ENCODE data around the gene IHH. TPM values are rescaled to one million over a fixed set of nuclear protein-coding genes. Genes with fewer than 3 reads are reported as not detected.

IHH gene
- polyA plus RNA-seq, 10 donors: 0.13 to 0.16 TPM; not detected in 8

DNA sequence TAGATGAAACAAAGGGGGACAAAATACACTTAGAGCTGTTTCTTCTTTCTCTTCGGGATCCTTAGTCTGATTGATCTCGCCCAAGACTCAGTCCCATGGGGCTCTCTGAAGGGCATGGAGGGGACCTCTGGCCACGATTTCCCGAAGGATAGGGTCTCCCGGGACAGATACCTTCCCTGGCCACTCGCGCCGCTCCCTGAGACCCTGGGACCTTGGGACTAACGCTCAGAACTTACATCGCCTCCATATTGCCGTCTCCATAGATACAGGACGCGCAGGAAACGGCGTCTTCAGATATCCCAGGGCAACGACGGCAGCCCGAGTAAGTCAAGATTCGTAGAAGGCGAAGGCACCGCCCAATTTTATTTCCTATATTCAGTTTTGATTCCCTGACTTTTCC is 19.5 kb downstream of the IHH start, which contains the start of gene CFAP65:
Gene CFAP65, minus strand, starts transcription at position 265 of the 400 bp plus-strand sequence. CDS start 2,468 bp downstream, outside the sequence.
- peak in 2 of 3 donors; percentile 14 to 23 for DNase-seq

DNA sequence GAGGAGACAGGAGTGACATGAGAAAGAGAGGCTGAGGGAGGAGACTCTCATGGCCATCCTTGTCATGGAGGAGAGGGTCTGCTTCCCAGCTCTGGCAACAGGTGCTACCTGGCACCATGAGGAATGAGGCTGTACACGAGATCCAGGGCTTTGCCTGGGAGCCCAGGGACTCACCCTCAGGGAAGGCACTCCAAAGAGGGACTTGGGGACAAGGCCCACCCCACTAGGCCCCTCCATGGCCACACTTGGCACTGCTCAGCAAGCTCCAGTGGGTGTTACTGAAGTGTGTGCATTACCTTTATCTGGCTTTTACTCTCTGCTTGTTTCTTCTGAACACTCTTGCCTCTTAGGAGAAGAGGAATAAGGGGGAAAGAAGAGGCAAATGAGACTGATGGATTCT is 22.1 kb downstream of the IHH start:
- DNase-seq: no peak

DNA sequence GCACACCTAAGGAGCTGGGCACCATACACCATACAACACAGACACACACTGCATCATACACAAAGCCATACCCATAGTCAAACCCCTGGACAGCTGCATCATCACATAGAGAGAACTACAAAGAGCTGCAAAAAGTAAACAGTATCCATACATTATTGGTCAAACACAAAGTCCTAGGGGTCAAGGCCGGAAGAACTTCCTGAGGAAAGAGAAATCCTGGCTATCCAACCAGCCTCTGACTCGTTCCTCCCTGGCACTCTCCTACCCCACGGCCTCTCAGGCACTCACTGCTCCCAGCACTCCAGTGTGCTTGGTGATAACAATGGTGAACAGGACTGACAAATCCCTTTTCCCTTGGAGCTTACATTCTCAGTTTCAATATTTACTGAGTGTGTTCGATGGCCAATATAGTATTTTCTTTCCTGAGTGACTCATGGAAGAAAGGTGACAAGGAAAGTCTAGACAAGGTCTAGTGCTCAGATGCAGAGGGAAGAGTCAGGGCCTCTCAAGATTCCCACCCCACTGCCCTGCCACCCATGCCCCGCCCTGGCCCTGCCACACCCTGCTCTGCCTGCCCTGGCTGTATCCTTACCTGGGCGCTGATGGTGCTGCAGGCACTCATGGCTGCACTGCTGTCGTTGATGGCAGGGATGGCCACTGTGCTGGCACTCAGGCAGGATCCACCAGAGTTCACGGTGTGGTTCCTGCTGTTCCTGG is 22.8 kb downstream of the IHH start:
- no peak for DNase-seq

DNA sequence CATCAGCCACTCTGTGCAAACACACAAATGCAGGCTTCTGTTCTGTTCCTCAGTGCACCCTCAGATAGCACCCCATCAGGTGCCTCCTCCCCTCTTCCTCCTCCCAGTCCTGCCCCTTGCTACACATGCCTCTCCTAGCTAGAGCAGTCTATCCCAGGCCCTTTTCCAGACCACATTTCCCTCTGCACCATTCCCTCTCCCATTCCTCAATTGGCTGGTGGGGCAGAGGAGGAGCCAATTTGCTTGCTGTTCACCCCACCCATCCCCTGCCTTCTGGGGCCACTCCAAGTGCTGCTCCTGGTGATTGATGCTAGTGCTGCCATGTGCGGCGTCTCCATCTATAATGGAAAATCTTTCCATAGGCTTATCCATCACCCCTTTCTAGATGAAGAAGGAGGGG is 24.8 kb downstream of the IHH start:
- no peak for DNase-seq

DNA sequence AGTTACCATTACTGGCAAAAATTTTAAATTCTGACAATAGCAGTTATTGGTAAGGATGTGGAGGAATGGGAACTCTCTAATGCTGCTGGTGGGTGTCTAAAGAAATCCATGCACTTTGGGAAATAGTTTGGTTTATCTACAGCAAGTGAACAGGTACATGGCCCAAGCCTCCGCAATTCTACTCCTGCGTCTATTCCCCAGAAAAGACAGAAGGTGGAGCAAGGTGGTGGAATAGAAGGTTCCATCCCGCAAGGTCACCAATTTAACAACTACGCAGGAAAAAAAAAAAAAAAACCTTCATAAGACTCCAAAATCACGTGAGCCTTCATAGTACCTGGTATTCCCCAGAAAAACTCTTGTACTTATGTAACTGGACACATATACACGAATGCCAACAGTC is 25.9 kb downstream of the IHH start:
- no peak for DNase-seq

DNA sequence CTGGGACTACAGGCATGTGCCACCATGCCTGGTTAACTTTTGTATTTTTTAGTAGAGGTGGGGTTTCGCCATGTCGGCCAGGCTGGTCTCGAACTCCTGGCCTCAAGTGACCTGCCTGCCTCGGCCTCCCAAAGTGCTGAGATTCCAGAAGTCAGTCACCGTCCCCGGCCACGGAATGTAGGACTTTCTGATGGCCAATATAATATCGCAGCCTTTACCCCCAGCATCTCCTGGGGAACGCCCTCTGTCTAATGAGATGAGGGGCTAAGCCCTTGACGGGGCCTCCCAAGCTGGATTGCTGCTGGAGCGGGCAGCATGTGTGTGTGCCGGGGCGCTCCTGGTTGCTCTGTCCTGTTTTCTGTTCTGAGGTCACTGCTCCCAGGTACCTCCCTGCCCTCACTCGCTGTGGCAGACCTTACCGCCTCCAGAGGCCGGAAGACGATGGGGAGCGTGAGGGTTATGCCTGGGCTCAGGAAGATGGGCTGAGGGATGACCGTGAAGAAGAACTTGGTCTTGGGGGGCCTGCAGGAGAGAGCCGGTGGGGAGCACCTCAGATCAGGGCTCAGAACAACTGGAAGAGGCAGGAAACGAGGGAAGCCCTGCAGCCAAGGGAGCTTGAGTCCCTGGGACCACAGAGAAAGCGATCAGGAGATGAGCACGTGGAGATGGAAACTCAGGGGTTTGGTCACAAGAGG is 28.5 kb downstream of the IHH start:
- DNase-seq: no peak

DNA sequence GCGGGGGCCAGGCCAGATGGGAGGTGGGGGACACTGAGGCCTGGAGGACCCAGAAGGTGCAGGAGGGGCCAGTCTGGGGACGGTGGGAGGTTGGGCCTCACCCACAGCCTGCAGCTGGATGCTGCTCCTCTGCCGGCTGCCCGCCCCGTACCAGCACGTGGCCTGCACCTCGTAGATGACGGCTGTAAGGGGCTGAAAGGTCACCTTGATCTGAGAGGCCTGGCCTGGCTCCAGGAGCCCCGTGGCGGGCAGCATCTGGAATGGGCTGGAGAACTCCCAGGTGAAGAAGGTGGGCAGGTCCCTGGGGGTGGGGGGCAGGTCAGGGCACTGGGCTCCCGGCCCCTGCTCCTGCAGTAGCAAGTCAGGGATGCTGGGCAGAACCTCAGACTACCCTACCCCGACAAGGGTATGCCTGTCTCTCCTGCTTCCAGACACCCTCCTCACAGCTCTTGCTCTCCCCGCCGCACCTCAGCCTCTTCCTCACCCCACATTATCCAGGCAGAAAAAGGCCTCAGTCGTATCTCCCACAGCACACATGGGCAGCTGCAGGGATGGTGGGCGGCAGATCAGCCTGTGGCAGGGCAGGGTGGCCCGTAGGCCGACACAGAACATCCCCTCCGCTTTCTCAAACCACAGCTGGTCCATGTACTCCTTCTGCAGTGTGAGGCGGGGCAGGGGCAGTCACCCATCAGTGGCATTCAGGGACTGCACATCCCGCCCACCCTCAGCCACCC is 29.5 kb downstream of the IHH start:
- DNase-seq: no peak

DNA sequence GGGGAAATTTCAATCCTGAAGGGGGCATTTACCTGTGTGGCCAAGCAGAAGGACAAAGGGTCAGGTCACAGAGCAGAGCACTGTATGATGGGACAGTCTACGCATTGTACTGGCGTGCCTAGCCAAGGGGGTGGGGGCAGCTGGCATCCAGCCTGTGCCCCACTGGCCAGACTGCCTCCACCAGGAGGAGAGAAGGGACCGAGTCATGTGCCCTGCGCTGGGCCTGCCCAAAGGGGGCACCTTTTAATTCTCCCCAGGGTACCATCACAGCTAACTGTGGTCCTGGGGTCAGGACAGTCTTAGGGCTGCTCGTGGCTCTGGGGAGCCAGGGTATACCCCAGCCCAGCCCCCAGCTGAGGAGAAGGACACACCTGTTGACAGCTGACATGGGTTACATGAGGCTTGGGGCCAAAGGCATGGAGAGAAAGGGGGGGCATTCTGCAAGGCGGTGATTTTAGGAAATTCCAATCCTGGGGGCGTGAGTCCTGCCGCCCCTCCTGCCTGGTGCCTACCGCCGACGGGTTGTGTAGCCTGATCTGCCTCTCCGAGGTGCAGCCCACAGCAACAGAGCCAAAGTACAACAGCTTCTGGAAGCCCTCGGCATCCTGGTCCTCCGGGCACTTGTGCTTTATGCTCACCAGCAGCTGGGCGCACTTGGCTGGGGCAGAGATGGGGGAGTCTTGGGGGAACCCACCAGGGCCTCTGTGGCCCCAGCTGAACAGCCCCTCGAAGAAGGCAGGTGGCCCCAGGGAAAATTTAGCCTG is 30.4 kb downstream of the IHH start:
- no peak for DNase-seq

DNA sequence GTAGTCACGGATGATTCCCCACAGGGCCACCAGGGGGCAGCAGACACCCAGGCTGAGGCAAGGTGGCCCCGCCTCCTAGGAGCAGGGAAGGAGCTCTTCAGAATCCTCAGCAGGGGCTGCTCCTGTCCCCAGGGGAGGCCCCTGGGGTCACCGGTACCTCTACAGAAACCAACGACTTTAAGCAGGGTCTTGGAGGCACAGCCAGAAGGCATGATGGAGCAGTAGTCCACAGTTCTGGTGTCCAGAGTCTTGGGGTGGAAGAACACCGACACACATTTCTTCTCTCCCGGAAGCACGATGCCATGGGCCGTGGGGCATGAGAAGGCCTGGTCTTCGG is 30.9 kb downstream of the IHH start:
- peak; percentile 51 to 76 (median 73) for DNase-seq

DNA sequence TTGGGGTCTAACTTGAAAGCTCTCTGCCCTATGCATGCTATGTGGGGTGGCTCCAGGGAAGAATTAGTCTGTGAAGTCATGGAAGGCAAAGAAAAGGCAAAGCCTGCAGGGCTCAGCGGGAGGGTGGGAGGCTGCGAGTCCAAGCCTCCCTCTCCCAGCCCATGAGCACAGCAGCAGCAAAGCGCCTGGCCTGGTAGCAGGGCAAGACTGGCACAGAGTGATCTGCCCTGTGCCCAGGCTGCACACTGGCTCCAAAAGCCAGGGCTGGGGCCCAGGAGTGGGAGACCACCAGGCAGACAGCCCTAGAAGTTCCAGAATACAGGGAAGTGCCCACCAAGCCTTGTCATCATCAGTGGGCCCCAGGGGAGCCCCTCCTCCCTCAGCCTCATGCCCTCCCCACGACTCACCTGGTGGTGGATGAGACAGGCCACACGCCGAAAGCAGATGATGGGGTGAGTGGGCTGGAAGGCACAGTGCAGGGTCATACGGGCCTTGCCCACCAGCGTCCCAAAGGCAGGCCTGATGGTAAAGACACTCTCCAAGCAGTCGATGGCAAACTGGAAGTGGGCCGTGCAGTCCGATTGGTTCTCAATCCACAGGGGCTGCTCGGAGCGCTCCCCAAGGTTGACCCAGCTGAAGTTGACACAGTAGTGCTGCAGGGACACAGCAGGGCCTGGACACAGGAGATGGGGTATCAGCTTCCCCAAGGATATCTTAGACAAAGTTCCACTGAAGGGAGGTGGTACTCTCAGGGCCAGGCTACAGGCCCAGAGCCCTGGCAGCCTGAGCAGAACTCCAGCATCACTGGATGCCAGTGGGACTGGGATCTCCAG is 31.5 kb downstream of the IHH start:
- no peak for DNase-seq

DNA sequence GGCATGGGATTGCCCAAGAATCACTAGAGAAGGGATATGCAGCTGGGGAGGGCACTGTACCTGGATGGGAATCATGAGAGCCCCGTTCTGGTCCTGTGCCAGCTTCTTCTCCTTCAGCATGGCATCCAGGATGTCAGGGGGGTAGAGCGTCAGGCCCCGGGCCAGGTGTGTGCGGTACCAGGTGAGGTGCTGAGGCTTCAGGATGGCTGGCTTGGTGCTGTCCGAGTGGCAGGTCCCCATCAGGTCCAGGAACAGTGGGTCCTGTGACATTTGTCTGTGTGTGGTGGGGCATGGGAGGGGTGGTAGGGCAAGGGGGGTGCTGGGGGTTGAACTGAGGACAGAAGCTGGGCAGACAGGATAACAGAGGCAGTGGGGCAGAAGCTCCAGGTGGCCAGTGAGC is 32.6 kb downstream of the IHH start:
- no peak for DNase-seq

DNA sequence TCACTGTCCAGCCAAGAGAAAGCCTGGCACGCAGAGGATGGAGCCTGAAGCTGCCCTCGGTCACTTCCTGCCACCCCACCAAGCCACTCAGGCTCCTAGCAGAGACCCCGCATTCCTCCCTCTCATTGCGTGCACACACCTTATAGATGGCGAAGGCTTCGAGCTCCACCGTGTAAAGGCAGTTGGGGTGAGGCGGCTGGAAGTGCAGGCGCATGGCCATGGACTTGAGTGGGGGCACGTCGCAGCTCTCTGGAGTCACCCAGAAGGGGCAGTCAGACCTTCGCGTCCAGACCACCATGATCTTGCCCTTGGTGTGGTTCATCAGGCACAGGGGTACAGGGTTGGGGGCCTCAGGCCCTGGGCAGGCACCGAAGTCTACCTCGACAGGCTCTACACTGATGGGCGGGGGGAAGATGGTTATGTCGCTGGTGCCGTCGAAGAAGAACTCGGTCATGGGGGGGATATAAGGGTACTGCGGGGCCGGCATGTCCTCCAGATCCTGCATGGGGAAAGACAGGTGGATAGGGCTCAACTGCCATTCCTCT is 33.1 kb downstream of the IHH start:
- DNase-seq: no peak

DNA sequence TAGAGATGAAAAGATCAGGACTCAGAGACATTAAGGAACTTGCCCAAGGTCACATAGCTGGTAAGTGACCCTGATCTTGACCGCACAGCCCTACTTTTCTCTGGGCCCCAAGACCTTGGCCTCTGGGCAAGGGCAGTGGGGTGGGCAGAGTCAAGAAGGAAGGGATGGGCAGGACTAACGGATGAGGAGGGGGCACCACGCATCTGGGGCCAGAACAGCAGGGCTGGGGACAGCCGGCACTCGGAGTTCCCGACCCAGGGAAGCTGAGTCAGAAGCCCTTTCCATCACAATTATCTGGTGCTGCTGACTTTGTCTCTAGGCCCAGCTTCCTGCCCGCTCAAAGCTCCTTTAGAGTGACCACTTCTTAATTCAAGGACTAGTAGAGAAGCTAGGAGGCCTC is 33.8 kb downstream of the IHH start:
- DNase-seq: no peak

DNA sequence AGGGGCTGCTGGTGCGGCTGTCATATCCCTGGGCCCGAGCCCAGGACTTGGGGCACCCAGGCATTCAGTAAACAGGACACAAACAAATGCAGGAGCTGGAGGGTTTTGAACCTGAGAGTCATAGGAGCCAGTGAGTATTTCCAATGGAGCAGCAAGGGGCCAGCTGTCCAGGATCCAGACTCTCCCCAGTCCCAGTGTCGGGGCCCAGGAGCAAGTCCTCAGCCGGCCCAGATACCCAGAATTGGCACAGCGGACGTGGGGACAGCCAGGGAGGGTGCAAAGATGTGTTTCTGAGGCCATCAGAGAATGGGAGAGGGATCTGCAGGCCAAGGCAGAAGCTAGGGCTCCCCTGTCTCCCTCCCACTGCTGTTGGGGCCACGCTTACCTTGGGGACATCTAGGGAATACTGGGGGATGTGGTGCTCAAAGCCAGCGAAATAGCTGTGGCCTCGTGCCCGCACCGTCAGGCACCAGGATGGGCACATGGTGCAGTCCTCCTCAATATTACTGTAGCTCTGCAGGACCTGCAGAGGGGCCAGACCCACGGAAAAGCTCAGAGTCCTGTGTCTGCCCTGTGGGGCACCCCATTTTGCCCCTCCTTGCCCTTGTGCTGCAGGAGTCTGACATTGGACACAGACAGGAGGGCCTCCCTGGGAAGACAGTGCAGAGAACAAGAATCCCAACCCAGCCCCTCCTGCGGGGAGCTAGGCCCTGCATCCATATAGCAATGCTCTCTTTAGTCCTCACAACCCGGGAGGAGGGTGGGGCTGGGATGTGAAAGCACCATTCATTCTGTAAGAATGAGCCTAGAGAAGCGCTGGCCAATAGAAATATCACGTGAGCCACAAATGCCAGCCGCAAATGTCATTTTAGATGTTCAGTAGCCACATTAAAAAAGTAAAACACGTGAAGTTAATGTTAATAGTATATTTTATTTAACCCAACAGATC is 34.8 kb downstream of the IHH start:
- DNase-seq: no peak

DNA sequence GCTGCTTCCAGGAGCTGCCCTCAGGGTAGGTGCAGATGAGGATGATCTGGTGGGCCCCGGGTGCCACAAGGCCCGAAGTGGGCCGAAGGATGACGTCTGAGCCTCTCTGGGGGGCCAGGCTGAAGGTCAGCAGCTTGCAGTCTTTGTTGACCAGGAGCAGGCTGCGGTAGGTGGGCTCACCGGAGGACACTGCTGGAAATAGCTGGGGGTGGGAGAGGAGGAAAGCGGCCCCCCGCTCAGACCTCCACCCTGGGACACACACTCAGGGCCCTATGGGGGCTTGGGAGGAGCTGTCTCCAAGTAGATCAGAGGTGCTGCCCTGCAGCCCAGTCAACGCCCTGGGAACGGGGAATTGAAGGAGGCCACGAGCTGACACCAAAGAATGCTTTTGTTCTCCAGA is 36.7 kb downstream of the IHH start:
- no peak for DNase-seq

DNA sequence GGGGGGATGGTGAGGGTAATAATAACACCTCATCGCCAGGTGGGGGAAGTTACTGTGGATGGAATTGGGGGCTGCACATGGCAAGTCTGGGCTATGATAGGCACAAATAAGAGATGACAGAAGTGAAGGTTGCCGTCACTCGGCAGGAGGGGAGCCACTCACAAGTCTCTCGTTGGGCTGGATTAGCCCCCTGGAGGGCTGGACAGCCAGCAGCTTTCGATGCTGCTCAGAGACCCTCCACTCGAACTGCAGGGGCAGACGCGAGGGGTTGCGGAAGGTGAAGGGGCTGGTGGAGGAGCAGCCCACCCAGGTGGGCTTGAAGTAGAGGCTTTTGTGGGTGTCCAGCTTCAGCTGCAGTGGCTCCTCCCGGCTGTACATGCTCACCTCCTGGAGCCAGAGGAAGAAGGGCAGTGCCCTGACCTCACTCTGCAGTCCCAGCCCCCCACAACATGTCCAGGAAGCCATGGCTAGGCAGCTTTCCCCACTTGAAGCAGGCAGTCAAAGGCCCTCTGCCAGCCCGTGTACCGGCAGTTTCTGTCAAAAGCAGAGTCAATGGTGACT is 37.6 kb downstream of the IHH start:
- DNase-seq: no peak

DNA sequence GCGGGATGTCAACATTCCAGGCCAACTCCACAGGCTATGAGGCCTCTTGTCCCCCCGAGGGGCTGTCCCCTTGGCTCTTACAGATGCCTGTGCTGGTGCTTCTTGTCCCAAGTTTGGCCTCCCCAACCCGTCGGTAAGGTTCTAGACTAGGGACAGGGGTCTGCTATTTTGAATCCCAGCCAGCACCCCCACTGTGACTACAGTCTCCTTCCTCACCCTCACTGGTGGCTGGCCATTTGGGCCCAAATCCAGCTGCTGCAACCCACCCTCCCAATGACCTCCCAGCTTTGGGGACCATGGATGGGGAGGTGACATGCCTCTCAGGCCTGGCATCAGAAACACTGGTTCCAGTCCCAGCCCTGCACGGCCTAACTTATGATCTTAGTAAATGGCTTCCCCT is 38.1 kb downstream of the IHH start:
- no peak for DNase-seq

DNA sequence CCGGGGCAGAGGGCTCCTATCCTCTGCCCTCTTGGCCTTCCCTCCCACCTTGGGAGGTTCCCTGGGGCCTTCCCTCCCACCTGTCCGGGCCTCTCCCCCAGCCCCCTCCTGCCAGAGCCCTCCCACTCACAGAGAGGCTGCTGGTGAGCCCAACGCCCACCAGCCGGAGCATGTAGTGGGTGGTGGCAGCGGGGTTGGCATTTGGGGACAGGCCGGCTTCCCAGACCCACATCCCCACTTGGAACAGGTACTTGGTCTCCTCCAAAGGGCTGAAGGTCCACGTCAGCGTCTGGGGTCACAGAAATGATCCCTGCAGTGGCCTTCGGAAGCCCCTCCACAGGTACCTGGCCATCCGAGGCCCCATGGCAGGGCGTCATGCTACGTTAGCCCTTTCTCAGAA is 38.7 kb downstream of the IHH start:
- DNase-seq: no peak

DNA sequence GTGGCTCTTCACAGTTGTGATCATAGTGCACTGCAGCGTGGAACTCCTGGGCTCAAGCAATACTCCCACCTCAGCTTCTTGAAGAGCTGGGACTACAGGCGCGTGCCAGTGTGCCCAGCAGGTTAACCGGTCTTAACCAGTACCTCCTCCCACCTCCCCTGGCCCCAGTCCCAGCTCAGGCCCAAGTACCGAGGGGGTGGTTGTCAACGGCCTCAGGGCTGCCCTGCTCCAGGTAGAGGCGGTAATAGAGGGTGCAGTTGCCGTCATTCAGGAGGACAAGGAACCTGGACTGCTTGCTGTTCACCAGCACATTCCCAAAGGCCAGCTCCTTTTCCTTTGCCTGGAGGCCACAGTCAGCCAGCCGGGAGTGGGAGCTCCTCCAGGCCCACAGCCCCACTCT is 39.1 kb downstream of the IHH start:
- DNase-seq: no peak

All from muscle of back (tissue), 11 donors.